ENCODE data around the gene CCDC33. TPM values are rescaled to one million over a fixed set of nuclear protein-coding genes. Genes with fewer than 3 reads are reported as not detected.

Gene CCDC33
- total RNA-seq, 1 donor from 2014 or later, result 0.51 TPM

- no peak for TF ChIP-seq CTCF (IDR thresholded peaks at IDR 0.05; ENCODE audit: unreplicated experiment)
- Mint-ChIP-seq H3K27ac (ENCODE audit: unreplicated experiment) (no peak overlapping the region), H3K36me3 (ENCODE audit: low read depth, unreplicated experiment) (no peaks in the 10 kb centered on the region), H3K4me3 (ENCODE audit: unreplicated experiment) (no peak overlapping the region), H3K27me3 (ENCODE audit: unreplicated experiment) (peaks cover 4% of the 10 kb centered on the region), H3K4me1 (ENCODE audit: unreplicated experiment) (peaks cover 25% of the 10 kb centered on the region), H3K9me3 (ENCODE audit: unreplicated experiment) (no peaks in the 10 kb centered on the region)
- no peak for DNase-seq (ENCODE audit: low spot score)
Measured at GRCh38 chr15:74199297-74199652, 36.9 kb upstream of the CCDC33 start.

- TF ChIP-seq CTCF (IDR thresholded peaks at IDR 0.05; ENCODE audit: unreplicated experiment), result no peak
- Mint-ChIP-seq H3K4me3 (ENCODE audit: unreplicated experiment) (no peak overlapping the region), H3K4me1 (ENCODE audit: unreplicated experiment) (peaks cover 31% of the 10 kb centered on the region), H3K27ac (ENCODE audit: unreplicated experiment) (no peak overlapping the region), H3K27me3 (ENCODE audit: unreplicated experiment) (peaks cover 4% of the 10 kb centered on the region), H3K9me3 (ENCODE audit: unreplicated experiment) (no peaks in the 10 kb centered on the region), H3K36me3 (ENCODE audit: low read depth, unreplicated experiment) (no peaks in the 10 kb centered on the region)
- DNase-seq (ENCODE audit: low spot score), result no peak
Measured at GRCh38 chr15:74200412-74200815, 35.7 kb upstream of the CCDC33 start.

- Mint-ChIP-seq H3K27me3 (ENCODE audit: unreplicated experiment) (peaks cover 4% of the 10 kb centered on the region), H3K9me3 (ENCODE audit: unreplicated experiment) (no peaks in the 10 kb centered on the region), H3K27ac (ENCODE audit: unreplicated experiment) (no peak overlapping the region), H3K4me1 (ENCODE audit: unreplicated experiment) (peaks cover 33% of the 10 kb centered on the region), H3K36me3 (ENCODE audit: low read depth, unreplicated experiment) (no peaks in the 10 kb centered on the region), H3K4me3 (ENCODE audit: unreplicated experiment) (no peak overlapping the region)
- DNase-seq (ENCODE audit: low spot score), result no peak
- no peak for TF ChIP-seq CTCF (IDR thresholded peaks at IDR 0.05; ENCODE audit: unreplicated experiment)
Measured at GRCh38 chr15:74200871-74201419, 35.2 kb upstream of the CCDC33 start.

GRCh38 chr15:74201710-74202420 lies 34.3 kb upstream of the CCDC33 start:
- Mint-ChIP-seq H3K4me3 (ENCODE audit: unreplicated experiment) (no peak overlapping the region), H3K27me3 (ENCODE audit: unreplicated experiment) (peaks cover 4% of the 10 kb centered on the region), H3K27ac (ENCODE audit: unreplicated experiment) (no peak overlapping the region), H3K9me3 (ENCODE audit: unreplicated experiment) (no peaks in the 10 kb centered on the region), H3K36me3 (ENCODE audit: low read depth, unreplicated experiment) (no peaks in the 10 kb centered on the region), H3K4me1 (ENCODE audit: unreplicated experiment) (peaks cover 33% of the 10 kb centered on the region)
- no peak for TF ChIP-seq CTCF (IDR thresholded peaks at IDR 0.05; ENCODE audit: unreplicated experiment)
- DNase-seq (ENCODE audit: low spot score), result no peak
